HG02840 (cell line): ENCODE data around the gene TUT1.
"Not testable (repeated sequence)": the region's sequence is repeated elsewhere in the genome, so short reads cannot be mapped to it uniquely, and the experiment has no call there.

ENCODE experiments used
- ATAC-seq: cut with Tn5 transposase; IDR thresholded peaks from one replicate; pipeline ENCODE4 v1.9.1; 2021; ENCODE audit warnings: mild to moderate bottlenecking, moderate library complexity, moderate number of reproducible peaks; ENCODE audit not compliant: unreplicated experiment, low FRiP score

The TUT1 gene

GRCh38 chr11:62604460-62605120 is 13.3 kb upstream of the TUT1 start:
- no peak for ATAC-seq

- no peak for ATAC-seq
These were observed 12.5 kb upstream of the TUT1 start for GRCh38 chr11:62603776-62604299.

GRCh38 chr11:62603072-62603408 is 11.7 kb upstream of the TUT1 start:
- ATAC-seq = no peak

GRCh38 chr11:62602141-62603071 is 11.1 kb upstream of the TUT1 start:
- ATAC-seq = no peak

GRCh38 chr11:62601372-62602140 is 10.2 kb upstream of the TUT1 start, which contains the start of gene MTA2:
MTA2 (minus strand) TSS chr11:62601865; CDS start chr11:62601450, 415 bp downstream.
- peak; percentile 68 for ATAC-seq

- no peak for ATAC-seq
These were observed 9.7 kb upstream of the TUT1 start for GRCh38 chr11:62601122-62601371.

- ATAC-seq = no peak
These were observed 9.2 kb upstream of the TUT1 start for GRCh38 chr11:62600367-62601121.

GRCh38 chr11:62599901-62600300 is 8.6 kb upstream of the TUT1 start:
- no peak for ATAC-seq

GRCh38 chr11:62599069-62599696 is 7.9 kb upstream of the TUT1 start:
- peak; percentile 33 for ATAC-seq

GRCh38 chr11:62595124-62595523 is 3.8 kb upstream of the TUT1 start:
- no peak for ATAC-seq

- no peak for ATAC-seq
These were observed 2.2 kb upstream of the TUT1 start for GRCh38 chr11:62593434-62594044.

- ATAC-seq = no peak
These were observed 1.7 kb upstream of the TUT1 start for GRCh38 chr11:62592989-62593421.

GRCh38 chr11:62592146-62592815 is 958 bp upstream of the TUT1 start:
- ATAC-seq = no peak

- ATAC-seq = no peak
These were observed 2.2 kb downstream of the TUT1 start for GRCh38 chr11:62588966-62589637.

GRCh38 chr11:62585356-62585755 is 6.0 kb downstream of the TUT1 start:
- ATAC-seq = not testable (repeated sequence)

GRCh38 chr11:62581735-62582134 is 9.6 kb downstream of the TUT1 start:
- ATAC-seq = not testable (repeated sequence)

GRCh38 chr11:62580959-62581715 is 10.2 kb downstream of the TUT1 start:
- ATAC-seq = no peak

- no peak for ATAC-seq
These were observed 12.1 kb downstream of the TUT1 start for GRCh38 chr11:62579252-62579651.
